B cell (primary cell): ENCODE results near the gene CPE. TPM values are rescaled to one million over a fixed set of nuclear protein-coding genes. Genes with fewer than 3 reads are reported as not detected.

Experiments
- ATAC-seq: fragments of 200-7000 bp; cut with Tn5 transposase; one replicate; pipeline ENCODE4 v1.10.0; 2021; ENCODE audit warnings: low read depth, mild to moderate bottlenecking, moderate number of reproducible peaks, moderate library complexity
- CTCF ChIA-PET: fragments of 350-600 bp; sonication (Branson Sonifier 250); formaldehyde crosslinking; loops from one replicate; lab custom pipeline; 2021; ENCODE audit warnings: antibody characterized with exemption, inconsistent platforms; lab: Charles Lee
- POLR2A ChIA-PET: fragments of 350-600 bp; sonication (Branson Sonifier 250); formaldehyde crosslinking; loops from one replicate; lab custom pipeline; 2021; ENCODE audit warnings: antibody characterized with exemption; lab: Charles Lee
- DNase-seq: peaks from one replicate; pipeline ENCODE4 v3.0.0; 2013
- H2AFZ ChIP-seq: 2 replicates; pipeline ENCODE4 v1.6.1; 2012; ENCODE audit warnings: mild to moderate bottlenecking, low read depth, low read length; ENCODE audit not compliant: insufficient read depth, poor library complexity, severe bottlenecking
- H3K27ac ChIP-seq, 2 donors: 1 replicate in 1 of 2; 2 replicates in 1 of 2; pipeline ENCODE4 v1.5.1; 2012 to 2013; ENCODE audit warnings: low read length in 2 of 2, mild to moderate bottlenecking in 2 of 2, moderate library complexity in 1 of 2
- H3K27me3 ChIP-seq, 4 experiments: fragments of 200-600 bp in 1 of 4; sonication (generic) in 1 of 4; replicated peaks in 1 of 4; 1 replicate in 2 of 4; 2 replicates in 2 of 4; pipeline versions ENCODE4 v1.6.1 to v1.7.0; 2013 to 2016; ENCODE audit warnings: low read length in 3 of 4, mild to moderate bottlenecking in 2 of 4, mixed read lengths in 1 of 4, moderate library complexity in 1 of 4; ENCODE audit not compliant: insufficient read depth in 4 of 4, control insufficient read depth in 3 of 4; ENCODE audit errors: control extremely low read depth in 1 of 4
- H3K36me3 ChIP-seq, 2 experiments: replicated peaks in 1 of 2; 1 replicate in 1 of 2; 2 replicates in 1 of 2; pipeline versions ENCODE4 v1.6.1 to v1.7.1; 2013; ENCODE audit warnings: low read length in 1 of 2; ENCODE audit not compliant: insufficient read depth in 2 of 2, control insufficient read depth in 1 of 2; ENCODE audit errors: control extremely low read depth in 1 of 2, extremely low read depth in 1 of 2
- H3K4me1 ChIP-seq, 2 donors: fragments of 200-600 bp in 1 of 2; sonication (generic) in 1 of 2; 1 replicate in 1 of 2; 2 replicates in 1 of 2; pipeline versions ENCODE4 v1.5.1 to v1.6.1; 2013 to 2017; ENCODE audit warnings: low read length in 2 of 2; ENCODE audit not compliant: control insufficient read depth in 2 of 2, insufficient read depth in 2 of 2
- H3K4me2 ChIP-seq: replicated peaks from 2 replicates; pipeline ENCODE3; 2012; ENCODE audit warnings: mild to moderate bottlenecking, low read depth, low read length; ENCODE audit not compliant: poor library complexity, severe bottlenecking
- H3K4me3 ChIP-seq, 5 experiments: fragments of 200-600 bp in 1 of 5; sonication (generic) in 1 of 5; 1 replicate in 3 of 5; 2 replicates in 2 of 5; pipeline versions ENCODE4 v1.5.1 to v1.7.0; 2011 to 2016; ENCODE audit warnings: low read length in 4 of 5, mild to moderate bottlenecking in 4 of 5, low read depth in 2 of 5, control low read depth in 1 of 5, moderate library complexity in 1 of 5; ENCODE audit not compliant: insufficient read depth in 1 of 5; ENCODE audit errors: control extremely low read depth in 1 of 5, extremely low read depth in 1 of 5
- H3K79me2 ChIP-seq: fragments of 200-600 bp; sonication (generic); one replicate; pipeline ENCODE4 v1.6.0; 2016; ENCODE audit warnings: low read length; ENCODE audit not compliant: control insufficient read depth, insufficient read depth
- H3K9ac ChIP-seq: fragments of 200-600 bp; sonication (generic); 2 replicates; pipeline ENCODE4 v1.6.1; 2017; ENCODE audit warnings: mild to moderate bottlenecking, low read length, moderate library complexity
- H3K9me3 ChIP-seq, 3 donors: one replicate each; pipeline versions ENCODE4 v1.6.1 to v1.7.1; 2013; ENCODE audit warnings: low read length in 2 of 3; ENCODE audit not compliant: control insufficient read depth in 2 of 3, insufficient read depth in 1 of 3; ENCODE audit errors: control extremely low read depth in 1 of 3
- H4K20me1 ChIP-seq: 2 replicates; pipeline ENCODE4 v1.6.0; 2012; ENCODE audit warnings: mild to moderate bottlenecking, low read length; ENCODE audit not compliant: insufficient read depth, control insufficient read depth, poor library complexity, severe bottlenecking
- H3K27ac Mint-ChIP-seq: one replicate; pipeline ENCODE4 v1.8.0; 2021; ENCODE audit warnings: mixed read lengths
- H3K27me3 Mint-ChIP-seq: one replicate; pipeline ENCODE4 v1.8.0; 2021; ENCODE audit warnings: mixed read lengths
- H3K4me1 Mint-ChIP-seq: one replicate; pipeline ENCODE4 v1.8.0; 2021; ENCODE audit warnings: mixed read lengths
- H3K4me3 Mint-ChIP-seq: one replicate; pipeline ENCODE4 v1.8.0; 2021; ENCODE audit warnings: mixed read lengths
- H3K9me3 Mint-ChIP-seq: one replicate; pipeline ENCODE4 v1.8.0; 2022; ENCODE audit warnings: mixed read lengths; ENCODE audit not compliant: insufficient read depth
- EZH2 ChIP-seq: IDR thresholded peaks from 2 replicates; pipeline ENCODE4 v1.6.1; 2012; ENCODE audit warnings: borderline replicate concordance, low read depth, mild to moderate bottlenecking, moderate library complexity, low read length; ENCODE audit not compliant: insufficient read depth, poor library complexity, severe bottlenecking
- WGBS: methylation state at CpG from one replicate; pipeline ENCODE4 v1.1.5; 2013; ENCODE audit warnings: missing lambda C conversion rate; ENCODE audit not compliant: insufficient coverage; 5-methylcytosine and 5-hydroxymethylcytosine counted together
- intact Hi-C: fragments of 100-400 bp; cut with micrococcal nuclease; formaldehyde crosslinking; loops from one replicate; pipeline ENCODE4 v1.10.0; 2022
- polyA plus RNA-seq: library from polyadenylated mRNA; depleted of rRNA; stranded (reverse); fragments of >200 nt; gene quantifications from 2 replicates; pipeline ENCODE4 v1.2.3, GENCODE V29; 2012
- total RNA-seq, 2 donors: library from RNA; stranded (reverse); fragments of 120-200 nt in 1 of 2; gene quantifications; 1 replicate in 1 of 2; 2 replicates in 1 of 2; pipeline versions ENCODE4 v1.2.3 to v1.2.4, GENCODE V29; 2013 to 2022
- TF ChIP-seq, protein P1 (sequence below): fragments of 200-600 bp; IDR thresholded peaks from one replicate; pipeline ENCODE4 v1.8.0; 2022; ENCODE audit warnings: antibody characterized with exemption, mild to moderate bottlenecking

CPE gene
- total and polyA plus RNA-seq, 2 donors (not counting 1 experiment from before 2014, with no cell fraction given), result not detected

DNA sequence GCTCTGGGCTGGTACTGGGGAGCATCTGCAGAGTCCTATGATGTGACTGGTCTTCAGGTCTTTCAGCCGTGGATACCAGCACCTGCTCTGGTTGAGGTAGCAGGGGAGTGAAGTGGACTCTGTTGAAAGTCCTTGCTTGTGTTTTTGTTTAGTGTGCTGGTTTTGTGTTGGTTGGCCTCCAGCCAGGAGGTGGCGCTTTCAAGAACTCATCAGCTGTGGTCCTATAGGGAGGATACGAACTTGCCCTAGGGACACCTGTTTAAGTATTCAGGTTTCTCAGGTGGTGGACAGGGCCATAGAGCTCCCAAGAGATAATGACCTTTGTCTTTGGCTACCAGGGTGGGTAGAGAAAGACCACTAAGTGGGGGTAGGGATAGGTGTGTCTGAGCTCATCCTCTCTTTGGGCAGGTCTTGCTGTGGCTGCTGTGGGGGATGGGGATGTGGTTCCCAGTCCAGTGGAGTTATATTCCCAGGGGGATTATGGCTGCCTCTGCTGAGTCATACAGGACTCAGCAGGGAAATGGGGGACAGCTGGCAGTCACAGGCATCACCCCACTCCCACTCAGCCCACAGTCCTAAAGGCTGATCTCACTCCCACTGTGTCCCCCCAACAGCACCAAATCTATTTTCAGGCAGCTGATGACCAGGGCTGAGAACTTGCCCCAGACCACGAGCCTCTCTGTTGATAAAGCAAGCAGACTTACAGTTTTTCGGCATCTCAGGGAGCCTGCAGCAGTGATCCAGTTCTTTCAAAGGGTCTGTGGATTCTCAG, 27.3 kb upstream of the CPE start:
- no peak overlapping the region for H3K4me2 ChIP-seq
- no peaks in the 10 kb centered on the region for H3K36me3 ChIP-seq
- ATAC-seq (no peak), DNase-seq (no peak)
- peaks cover 0 to 8% (median 0%) of the 10 kb centered on the region in 4 experiments for H3K27me3 ChIP-seq
- TF ChIP-seq EZH2, result no peak
- no peak overlapping the region for H3K4me3 ChIP-seq
- H3K4me1 Mint-ChIP-seq, result peaks cover 1% of the 10 kb centered on the region
- H3K27ac ChIP-seq, result no peak overlapping the region
- ChIA-PET CTCF (interaction anchor here (2.3 kb wide), 1 partner anchor 220 kb away, joined by 5 read pairs; no protein-coding TSS in a partner anchor), POLR2A (no interaction called here)
- no peak overlapping the region for H3K27ac Mint-ChIP-seq
- no peaks in the 10 kb centered on the region for H4K20me1 ChIP-seq
- intact Hi-C loops, result no loop called here
- H3K9me3 Mint-ChIP-seq, result no peaks in the 10 kb centered on the region
- peaks cover 31% of the 10 kb centered on the region for H3K27me3 Mint-ChIP-seq
- H3K4me3 Mint-ChIP-seq, result no peak overlapping the region
- H3K4me1 ChIP-seq, result no peaks in the 10 kb centered on the region
- no peaks in the 10 kb centered on the region for H3K9me3 ChIP-seq
- H3K79me2 ChIP-seq, result no peaks in the 10 kb centered on the region
- H3K9ac ChIP-seq, result no peak overlapping the region
- 87% methylated on average over 5 of the region's 5 CpGs for WGBS
- no peak overlapping the region for H2AFZ ChIP-seq

DNA sequence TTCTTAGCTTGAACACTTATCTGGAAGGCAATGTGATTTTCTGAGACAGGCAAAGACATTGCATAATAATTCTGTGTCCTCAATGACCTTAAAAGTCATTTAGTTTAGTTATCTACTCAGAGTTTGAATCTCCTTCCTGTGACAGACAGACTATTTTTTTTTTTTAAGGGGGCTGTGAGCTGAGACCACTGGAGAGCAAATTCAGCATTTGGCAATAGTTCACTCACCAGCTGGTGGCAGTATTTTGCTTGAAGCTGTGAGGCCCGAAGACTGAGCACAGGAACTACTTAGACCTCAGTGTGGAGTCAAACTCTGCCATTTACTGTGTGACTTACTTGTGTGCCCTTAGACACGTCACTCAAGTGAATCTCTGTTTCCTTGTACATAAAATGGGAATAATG, 22.9 kb upstream of the CPE start:
- no peaks in the 10 kb centered on the region for H3K9me3 ChIP-seq
- H3K27ac ChIP-seq, result no peak overlapping the region
- no peaks in the 10 kb centered on the region for H3K9me3 Mint-ChIP-seq
- no peak overlapping the region for H3K4me3 Mint-ChIP-seq
- intact Hi-C loops, result loop anchor here (2.0 kb wide), 1 partner anchor 109 kb away; no protein-coding TSS in a partner anchor
- H3K27ac Mint-ChIP-seq, result no peak overlapping the region
- CTCF ChIA-PET, result interaction anchor here (1.0 to 1.1 kb wide), 2 partner anchors 106 to 186 kb away, joined by 3 to 6 read pairs; no protein-coding TSS in a partner anchor
- no peak overlapping the region for H3K9ac ChIP-seq
- no peak overlapping the region for H2AFZ ChIP-seq
- peak; percentile 23 for DNase-seq
- H3K27me3 ChIP-seq, result peaks cover 0 to 8% (median 7%) of the 10 kb centered on the region in 4 experiments
- H4K20me1 ChIP-seq, result no peaks in the 10 kb centered on the region
- peaks cover 1% of the 10 kb centered on the region for H3K4me1 Mint-ChIP-seq
- no peaks in the 10 kb centered on the region for H3K4me1 ChIP-seq
- TF ChIP-seq, protein P1, sequence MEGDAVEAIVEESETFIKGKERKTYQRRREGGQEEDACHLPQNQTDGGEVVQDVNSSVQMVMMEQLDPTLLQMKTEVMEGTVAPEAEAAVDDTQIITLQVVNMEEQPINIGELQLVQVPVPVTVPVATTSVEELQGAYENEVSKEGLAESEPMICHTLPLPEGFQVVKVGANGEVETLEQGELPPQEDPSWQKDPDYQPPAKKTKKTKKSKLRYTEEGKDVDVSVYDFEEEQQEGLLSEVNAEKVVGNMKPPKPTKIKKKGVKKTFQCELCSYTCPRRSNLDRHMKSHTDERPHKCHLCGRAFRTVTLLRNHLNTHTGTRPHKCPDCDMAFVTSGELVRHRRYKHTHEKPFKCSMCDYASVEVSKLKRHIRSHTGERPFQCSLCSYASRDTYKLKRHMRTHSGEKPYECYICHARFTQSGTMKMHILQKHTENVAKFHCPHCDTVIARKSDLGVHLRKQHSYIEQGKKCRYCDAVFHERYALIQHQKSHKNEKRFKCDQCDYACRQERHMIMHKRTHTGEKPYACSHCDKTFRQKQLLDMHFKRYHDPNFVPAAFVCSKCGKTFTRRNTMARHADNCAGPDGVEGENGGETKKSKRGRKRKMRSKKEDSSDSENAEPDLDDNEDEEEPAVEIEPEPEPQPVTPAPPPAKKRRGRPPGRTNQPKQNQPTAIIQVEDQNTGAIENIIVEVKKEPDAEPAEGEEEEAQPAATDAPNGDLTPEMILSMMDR, result no peak
- no peak for TF ChIP-seq EZH2
- POLR2A ChIA-PET, result interaction anchor here (0.5 to 0.6 kb wide), 2 partner anchors 13 to 104 kb away, joined by 6 to 9 read pairs; no protein-coding TSS in a partner anchor
- H3K4me2 ChIP-seq, result no peak overlapping the region
- ATAC-seq, result peak; percentile 21
- H3K27me3 Mint-ChIP-seq, result peaks cover 49% of the 10 kb centered on the region
- H3K79me2 ChIP-seq, result no peaks in the 10 kb centered on the region
- no peak overlapping the region for H3K4me3 ChIP-seq
- 0% methylated on average over 1 of the region's 2 CpGs for WGBS
- no peaks in the 10 kb centered on the region for H3K36me3 ChIP-seq
